HEK293 (cell line): Measurements from ENCODE around the gene DOCK7.
"Not testable (repeated sequence)": the region's sequence is repeated elsewhere in the genome, so short reads cannot be mapped to it uniquely, and the experiment has no call there.

ENCODE experiments used
- CTCF ChIA-PET: fragments of 350-600 bp; formaldehyde crosslinking; extraction: SDS; loops from one replicate; lab custom pipeline; 2021; ENCODE audit warnings: antibody characterized with exemption; lab: Yijun Ruan, JAX
- POLR2A ChIA-PET: fragments of 300-600 bp; formaldehyde crosslinking; extraction: SDS; loops from one replicate; lab custom pipeline; 2020; ENCODE audit warnings: antibody characterized with exemption, inconsistent platforms; lab: Yijun Ruan, JAX
- H3K27ac ChIP-seq: fragments of 200-500 bp; sonication (Bioruptor generic); 2 replicates; pipeline ENCODE4 v1.5.1; 2014; ENCODE audit warnings: low read depth, low read length, control low read depth, inconsistent platforms; ENCODE audit errors: extremely low read depth
- H3K36me3 ChIP-seq, 2 experiments: fragments of 200-500 bp in 1 of 2; sonication (Bioruptor generic) in 1 of 2; 1 replicate in 1 of 2; 2 replicates in 1 of 2; pipeline ENCODE4 v1.5.1; 2014 to 2017; ENCODE audit warnings: inconsistent platforms in 2 of 2, low read length in 2 of 2; ENCODE audit not compliant: control insufficient read depth in 2 of 2, insufficient read depth in 1 of 2
- H3K4me1 ChIP-seq: fragments of 200-500 bp; sonication (Bioruptor generic); 2 replicates; pipeline ENCODE4 v1.5.1; 2014; ENCODE audit warnings: mild to moderate bottlenecking, low read length, inconsistent platforms; ENCODE audit not compliant: control insufficient read depth, insufficient read depth
- H3K4me3 ChIP-seq: 2 replicates; pipeline ENCODE4 v1.5.1; 2011; ENCODE audit warnings: low read depth, mild to moderate bottlenecking, control low read depth, low read length, moderate library complexity
- H3K9me3 ChIP-seq: fragments of 200-500 bp; sonication (Bioruptor generic); 2 replicates; pipeline ENCODE4 v1.5.1; 2014; ENCODE audit warnings: low read depth, low read length, inconsistent platforms; ENCODE audit not compliant: control insufficient read depth, insufficient read depth
- MYNN ChIP-seq: fragments of 450-650 bp; formaldehyde crosslinking; IDR thresholded peaks from 2 replicates; pipeline ENCODE4 v1.5.1; 2016; ENCODE audit warnings: missing biosample characterization, missing genetic modification characterization, borderline replicate concordance
- SALL2 ChIP-seq: fragments of 450-650 bp; formaldehyde crosslinking; IDR thresholded peaks from 2 replicates; pipeline ENCODE4 v1.5.0; 2017; ENCODE audit warnings: missing biosample characterization, mild to moderate bottlenecking, missing genetic modification characterization, borderline replicate concordance
- SCRT1 ChIP-seq: fragments of 450-650 bp; formaldehyde crosslinking; IDR thresholded peaks from 2 replicates; pipeline ENCODE4 v1.5.1; 2016; ENCODE audit warnings: missing biosample characterization, missing genetic modification characterization, borderline replicate concordance
- SCRT2 ChIP-seq: fragments of 450-650 bp; formaldehyde crosslinking; IDR thresholded peaks from 2 replicates; pipeline ENCODE4 v1.5.1; 2016; ENCODE audit warnings: missing biosample characterization, missing genetic modification characterization
- SP7 ChIP-seq: fragments of 450-650 bp; formaldehyde crosslinking; IDR thresholded peaks from 2 replicates; pipeline ENCODE4 v1.5.1; 2016; ENCODE audit warnings: missing biosample characterization, missing genetic modification characterization
- ZBTB48 ChIP-seq: fragments of 450-650 bp; formaldehyde crosslinking; IDR thresholded peaks from 2 replicates; pipeline ENCODE4 v1.5.1; 2016; ENCODE audit warnings: missing biosample characterization, missing genetic modification characterization
- ZEB2 ChIP-seq: fragments of 450-650 bp; formaldehyde crosslinking; IDR thresholded peaks from 2 replicates; pipeline ENCODE4 v1.5.1; 2016; ENCODE audit warnings: missing biosample characterization, missing genetic modification characterization
- ZNF146 ChIP-seq: fragments of 450-650 bp; formaldehyde crosslinking; IDR thresholded peaks from 2 replicates; pipeline ENCODE4 v1.5.1; 2016; ENCODE audit warnings: missing biosample characterization, missing genetic modification characterization
- ZNF223 ChIP-seq: fragments of 450-650 bp; formaldehyde crosslinking; IDR thresholded peaks from 2 replicates; pipeline ENCODE4 v1.5.1; 2016; ENCODE audit warnings: missing biosample characterization, missing genetic modification characterization
- ZNF292 ChIP-seq: fragments of 450-650 bp; formaldehyde crosslinking; IDR thresholded peaks from 2 replicates; pipeline ENCODE4 v1.5.1; 2016; ENCODE audit warnings: low read depth, missing biosample characterization, missing genetic modification characterization, borderline replicate concordance
- ZNF426 ChIP-seq: fragments of 450-650 bp; formaldehyde crosslinking; IDR thresholded peaks from 2 replicates; pipeline ENCODE4 v1.5.1; 2017; ENCODE audit warnings: missing biosample characterization, missing genetic modification characterization, mild to moderate bottlenecking, inconsistent platforms, moderate library complexity
- ZNF529 ChIP-seq: fragments of 450-650 bp; formaldehyde crosslinking; IDR thresholded peaks from 2 replicates; pipeline ENCODE4 v1.5.1; 2017; ENCODE audit warnings: missing genetic modification characterization, missing biosample characterization; ENCODE audit not compliant: insufficient replicate concordance
- ZNF530 ChIP-seq: fragments of 450-650 bp; formaldehyde crosslinking; IDR thresholded peaks from 2 replicates; pipeline ENCODE4 v1.5.1; 2016; ENCODE audit warnings: low read depth, missing biosample characterization, missing genetic modification characterization
- ZNF549 ChIP-seq: fragments of 450-650 bp; IDR thresholded peaks from 2 replicates; pipeline ENCODE4 v1.5.1; 2018; ENCODE audit warnings: missing biosample characterization, missing genetic modification characterization, mild to moderate bottlenecking, inconsistent platforms, moderate library complexity
- ZNF610 ChIP-seq: fragments of 450-650 bp; formaldehyde crosslinking; IDR thresholded peaks from 2 replicates; pipeline ENCODE4 v1.5.1; 2016; ENCODE audit warnings: missing biosample characterization, missing genetic modification characterization, borderline replicate concordance
- TF ChIP-seq, protein P1 (sequence below): fragments of 450-650 bp; formaldehyde crosslinking; IDR thresholded peaks from 2 replicates; pipeline ENCODE4 v1.5.1; 2016; ENCODE audit warnings: missing biosample characterization, missing genetic modification characterization
- TF ChIP-seq, protein P2 (sequence below): fragments of 450-650 bp; formaldehyde crosslinking; IDR thresholded peaks from 2 replicates; pipeline ENCODE4 v1.5.1; 2017; ENCODE audit warnings: missing biosample characterization, missing genetic modification characterization
- TF ChIP-seq, protein P3 (sequence below): fragments of 450-650 bp; IDR thresholded peaks from 2 replicates; pipeline ENCODE4 v1.5.1; 2018; ENCODE audit warnings: missing biosample characterization, mild to moderate bottlenecking, missing genetic modification characterization
- TF ChIP-seq, protein P4 (sequence below): fragments of 450-650 bp; formaldehyde crosslinking; IDR thresholded peaks from 2 replicates; pipeline ENCODE4 v1.5.1; 2017; ENCODE audit warnings: missing biosample characterization, mild to moderate bottlenecking, missing genetic modification characterization, moderate library complexity

Gene DOCK7

DNA sequence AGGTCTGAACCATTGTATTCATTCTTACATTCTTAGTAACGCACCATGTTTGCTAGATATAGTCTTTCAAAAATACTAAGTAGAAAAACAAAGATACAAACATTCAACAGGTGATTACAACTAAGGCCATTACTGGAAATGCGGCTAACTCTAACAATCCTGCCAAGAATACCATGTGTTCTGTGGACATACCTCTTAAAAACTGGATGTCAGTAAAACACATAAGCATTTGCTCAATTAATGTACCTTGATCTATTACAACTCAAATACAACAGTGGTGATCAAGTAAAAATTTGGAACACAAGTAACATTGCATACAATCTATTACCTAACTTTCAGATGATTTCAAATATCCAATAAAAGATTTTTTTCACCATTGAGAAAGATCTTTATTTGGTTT, 75.4 kb downstream of the DOCK7 start:
- peaks cover 0 to 5% of the 10 kb centered on the region in 2 experiments; a peak in 1 of 3 replicates for H3K36me3 ChIP-seq
- peak; percentile 84 for TF ChIP-seq SCRT2 (tag by site-specific recombination)
- peak; percentile 70; the same call in 1 of the 2 replicates for TF ChIP-seq SCRT1 (tag by site-specific recombination)
- no peak for TF ChIP-seq MYNN
- no peaks in the 10 kb centered on the region for H3K9me3 ChIP-seq
- ChIA-PET POLR2A (interaction anchor here (0.6 kb wide), 1 partner anchor 52 kb away, joined by 3 read pairs; no protein-coding TSS in a partner anchor), CTCF (interaction anchor here (0.6 kb wide), 1 partner anchor 80 kb away, joined by 3 read pairs; no protein-coding TSS in a partner anchor)
- H3K4me1 ChIP-seq: no peaks in the 10 kb centered on the region
- no peak overlapping the region for H3K27ac ChIP-seq
- no peak overlapping the region for H3K4me3 ChIP-seq

DNA sequence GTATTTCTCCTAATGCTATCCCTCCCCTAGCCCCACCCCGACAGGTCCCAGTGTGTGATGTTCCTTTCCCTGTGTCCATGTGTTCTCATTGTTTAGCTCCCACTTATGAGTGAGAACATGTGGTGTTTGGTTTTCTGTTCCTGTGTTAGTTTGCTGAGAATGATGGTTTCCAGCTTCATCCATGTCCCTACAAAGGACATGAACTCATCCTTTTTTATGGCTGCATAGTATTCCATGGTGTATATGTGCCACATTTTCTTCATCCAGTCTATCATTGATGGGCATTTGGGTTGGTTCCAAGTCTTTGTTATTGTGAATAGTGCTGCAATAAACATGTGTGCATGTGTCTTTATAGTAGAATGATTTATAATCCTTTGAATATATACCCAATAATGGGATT, 77.6 kb downstream of the DOCK7 start:
- H3K27ac ChIP-seq, POLR2A ChIA-PET, H3K4me3 ChIP-seq, H3K4me1 ChIP-seq, H3K9me3 ChIP-seq: not testable (repeated sequence)
- CTCF ChIA-PET: interaction anchor here (0.6 kb wide), 1 partner anchor 10 kb away, joined by 4 read pairs; no protein-coding TSS in a partner anchor
- TF ChIP-seq ZNF146 (tag by site-specific recombination): peak; percentile 97
- TF ChIP-seq, protein P1, sequence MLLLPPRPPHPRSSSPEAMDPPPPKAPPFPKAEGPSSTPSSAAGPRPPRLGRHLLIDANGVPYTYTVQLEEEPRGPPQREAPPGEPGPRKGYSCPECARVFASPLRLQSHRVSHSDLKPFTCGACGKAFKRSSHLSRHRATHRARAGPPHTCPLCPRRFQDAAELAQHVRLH: peak; percentile 67; the same call in 1 of the 2 replicates
- TF ChIP-seq, all 188 proteins: peak for 2; not testable (repeated sequence) for 186
- not testable (repeated sequence) for H3K36me3 ChIP-seq

DNA sequence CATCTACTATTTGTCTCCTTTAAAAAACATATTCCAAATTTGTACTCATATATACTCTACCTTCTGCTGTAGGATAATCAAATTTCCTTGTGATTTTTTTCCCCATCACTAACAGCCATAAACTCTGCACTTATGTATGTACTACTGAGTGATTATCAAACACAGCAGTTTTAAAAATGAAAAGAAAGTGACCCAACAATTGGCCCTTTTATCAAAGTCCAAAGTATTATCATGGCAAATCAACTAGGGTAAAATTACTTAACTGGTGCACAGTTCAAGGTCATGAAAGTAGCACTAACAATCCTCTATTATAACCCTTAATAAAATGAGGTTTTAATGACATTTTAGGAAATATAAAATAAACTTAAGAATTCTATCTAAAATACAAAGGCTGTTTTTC, 79.3 kb downstream of the DOCK7 start:
- Histone ChIP-seq H3K27ac (no peak overlapping the region), H3K36me3 (peaks cover 0 to 4% of the 10 kb centered on the region in 2 experiments; a peak in 1 of 3 replicates), H3K4me3 (no peak overlapping the region), H3K9me3 (no peaks in the 10 kb centered on the region), H3K4me1 (no peaks in the 10 kb centered on the region)
- ChIA-PET POLR2A (no interaction called here), CTCF (no interaction called here)
- TF ChIP-seq ZNF549 (tag by site-specific recombination): no peak
- TF ChIP-seq ZNF292 (tag by site-specific recombination): no peak
- TF ChIP-seq ZNF530 (tag by site-specific recombination): no peak
- TF ChIP-seq ZEB2: no peak
- no peak for TF ChIP-seq ZNF529
- no peak for TF ChIP-seq ZNF610 (tag by site-specific recombination)
- TF ChIP-seq SALL2 (tag by site-specific recombination): no peak
- TF ChIP-seq, protein P2, sequence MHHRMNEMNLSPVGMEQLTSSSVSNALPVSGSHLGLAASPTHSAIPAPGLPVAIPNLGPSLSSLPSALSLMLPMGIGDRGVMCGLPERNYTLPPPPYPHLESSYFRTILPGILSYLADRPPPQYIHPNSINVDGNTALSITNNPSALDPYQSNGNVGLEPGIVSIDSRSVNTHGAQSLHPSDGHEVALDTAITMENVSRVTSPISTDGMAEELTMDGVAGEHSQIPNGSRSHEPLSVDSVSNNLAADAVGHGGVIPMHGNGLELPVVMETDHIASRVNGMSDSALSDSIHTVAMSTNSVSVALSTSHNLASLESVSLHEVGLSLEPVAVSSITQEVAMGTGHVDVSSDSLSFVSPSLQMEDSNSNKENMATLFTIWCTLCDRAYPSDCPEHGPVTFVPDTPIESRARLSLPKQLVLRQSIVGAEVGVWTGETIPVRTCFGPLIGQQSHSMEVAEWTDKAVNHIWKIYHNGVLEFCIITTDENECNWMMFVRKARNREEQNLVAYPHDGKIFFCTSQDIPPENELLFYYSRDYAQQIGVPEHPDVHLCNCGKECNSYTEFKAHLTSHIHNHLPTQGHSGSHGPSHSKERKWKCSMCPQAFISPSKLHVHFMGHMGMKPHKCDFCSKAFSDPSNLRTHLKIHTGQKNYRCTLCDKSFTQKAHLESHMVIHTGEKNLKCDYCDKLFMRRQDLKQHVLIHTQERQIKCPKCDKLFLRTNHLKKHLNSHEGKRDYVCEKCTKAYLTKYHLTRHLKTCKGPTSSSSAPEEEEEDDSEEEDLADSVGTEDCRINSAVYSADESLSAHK (tag by site-specific recombination): no peak
- no peak for TF ChIP-seq SP7 (tag by site-specific recombination)
- no peak for TF ChIP-seq ZNF223
- TF ChIP-seq, protein P3, sequence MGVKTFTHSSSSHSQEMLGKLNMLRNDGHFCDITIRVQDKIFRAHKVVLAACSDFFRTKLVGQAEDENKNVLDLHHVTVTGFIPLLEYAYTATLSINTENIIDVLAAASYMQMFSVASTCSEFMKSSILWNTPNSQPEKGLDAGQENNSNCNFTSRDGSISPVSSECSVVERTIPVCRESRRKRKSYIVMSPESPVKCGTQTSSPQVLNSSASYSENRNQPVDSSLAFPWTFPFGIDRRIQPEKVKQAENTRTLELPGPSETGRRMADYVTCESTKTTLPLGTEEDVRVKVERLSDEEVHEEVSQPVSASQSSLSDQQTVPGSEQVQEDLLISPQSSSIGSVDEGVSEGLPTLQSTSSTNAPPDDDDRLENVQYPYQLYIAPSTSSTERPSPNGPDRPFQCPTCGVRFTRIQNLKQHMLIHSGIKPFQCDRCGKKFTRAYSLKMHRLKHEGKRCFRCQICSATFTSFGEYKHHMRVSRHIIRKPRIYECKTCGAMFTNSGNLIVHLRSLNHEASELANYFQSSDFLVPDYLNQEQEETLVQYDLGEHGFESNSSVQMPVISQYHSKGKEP (tag by site-specific recombination): no peak
- TF ChIP-seq ZNF426 (tag by site-specific recombination): no peak
- no peak for TF ChIP-seq ZBTB48
- TF ChIP-seq, protein P4, sequence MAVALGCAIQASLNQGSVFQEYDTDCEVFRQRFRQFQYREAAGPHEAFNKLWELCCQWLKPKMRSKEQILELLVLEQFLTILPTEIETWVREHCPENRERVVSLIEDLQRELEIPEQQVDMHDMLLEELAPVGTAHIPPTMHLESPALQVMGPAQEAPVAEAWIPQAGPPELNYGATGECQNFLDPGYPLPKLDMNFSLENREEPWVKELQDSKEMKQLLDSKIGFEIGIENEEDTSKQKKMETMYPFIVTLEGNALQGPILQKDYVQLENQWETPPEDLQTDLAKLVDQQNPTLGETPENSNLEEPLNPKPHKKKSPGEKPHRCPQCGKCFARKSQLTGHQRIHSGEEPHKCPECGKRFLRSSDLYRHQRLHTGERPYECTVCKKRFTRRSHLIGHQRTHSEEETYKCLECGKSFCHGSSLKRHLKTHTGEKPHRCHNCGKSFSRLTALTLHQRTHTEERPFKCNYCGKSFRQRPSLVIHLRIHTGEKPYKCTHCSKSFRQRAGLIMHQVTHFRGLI (tag by site-specific recombination): no peak
